WTC11 (cell line): ENCODE measurements around the gene INTS7.

ENCODE experiments used
- CREB1 ChIP-seq: sonication (generic); formaldehyde crosslinking; IDR thresholded peaks from 2 replicates; pipeline ENCODE4 v1.8.0; 2023; ENCODE audit warnings: mild to moderate bottlenecking, missing genetic modification reagents
- GRHL2 ChIP-seq: fragments of 250-450 bp; sonication (Bioruptor Pico); IDR thresholded peaks from 2 replicates; pipeline ENCODE4 v1.8.0; 2022; ENCODE audit warnings: mild to moderate bottlenecking, moderate library complexity; ENCODE audit not compliant: insufficient replicate concordance, severe bottlenecking
- RELA ChIP-seq: sonication (generic); formaldehyde crosslinking; IDR thresholded peaks from 2 replicates; pipeline ENCODE4 v1.8.1; 2022; ENCODE audit warnings: missing genetic modification reagents, mild to moderate bottlenecking, borderline replicate concordance
- TF ChIP-seq, protein P1 (sequence below): sonication (generic); formaldehyde crosslinking; IDR thresholded peaks from 2 replicates; pipeline ENCODE4 v1.8.0; 2023; ENCODE audit warnings: missing genetic modification reagents
- TF ChIP-seq, protein P2 (sequence below): sonication (generic); formaldehyde crosslinking; IDR thresholded peaks from 2 replicates; pipeline ENCODE4 v1.8.1; 2023; ENCODE audit warnings: mild to moderate bottlenecking, missing genetic modification reagents
- TF ChIP-seq, protein P3 (sequence below): sonication (generic); formaldehyde crosslinking; IDR thresholded peaks from 2 replicates; pipeline ENCODE4 v1.8.0; 2023; ENCODE audit warnings: mild to moderate bottlenecking, missing genetic modification reagents
- TF ChIP-seq, protein P4 (sequence below): sonication (generic); formaldehyde crosslinking; IDR thresholded peaks from 2 replicates; pipeline ENCODE4 v1.8.1; 2022; ENCODE audit warnings: mild to moderate bottlenecking, moderate library complexity, missing genetic modification reagents

DNA sequence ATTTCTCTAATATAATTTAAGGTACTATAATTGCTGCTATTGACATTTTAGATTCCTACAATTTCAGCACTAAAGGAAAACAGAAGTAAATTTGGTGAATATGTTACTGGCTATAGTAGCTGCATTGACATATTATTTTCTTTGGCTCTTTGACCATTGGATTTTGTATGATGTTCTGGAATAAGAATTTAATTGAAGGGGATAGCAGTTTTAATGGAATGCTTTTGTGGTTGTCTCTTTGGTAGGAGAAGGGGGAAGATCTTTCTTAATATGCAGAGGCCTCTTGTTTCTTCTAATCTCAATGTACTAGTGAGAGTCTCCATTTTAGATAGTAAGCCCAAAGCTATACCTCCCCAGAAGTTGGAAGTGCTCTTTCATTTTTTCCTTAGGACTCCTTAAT is 7.1 kb upstream of the INTS7 start:
- TF ChIP-seq CREB1 (CRISPR knock-in tag) (no peak), GRHL2 (CRISPR knock-in tag) (no peak), RELA (CRISPR knock-in tag) (no peak)
- TF ChIP-seq, protein P1, sequence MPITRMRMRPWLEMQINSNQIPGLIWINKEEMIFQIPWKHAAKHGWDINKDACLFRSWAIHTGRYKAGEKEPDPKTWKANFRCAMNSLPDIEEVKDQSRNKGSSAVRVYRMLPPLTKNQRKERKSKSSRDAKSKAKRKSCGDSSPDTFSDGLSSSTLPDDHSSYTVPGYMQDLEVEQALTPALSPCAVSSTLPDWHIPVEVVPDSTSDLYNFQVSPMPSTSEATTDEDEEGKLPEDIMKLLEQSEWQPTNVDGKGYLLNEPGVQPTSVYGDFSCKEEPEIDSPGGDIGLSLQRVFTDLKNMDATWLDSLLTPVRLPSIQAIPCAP (CRISPR knock-in tag): no peak
- TF ChIP-seq, protein P2, sequence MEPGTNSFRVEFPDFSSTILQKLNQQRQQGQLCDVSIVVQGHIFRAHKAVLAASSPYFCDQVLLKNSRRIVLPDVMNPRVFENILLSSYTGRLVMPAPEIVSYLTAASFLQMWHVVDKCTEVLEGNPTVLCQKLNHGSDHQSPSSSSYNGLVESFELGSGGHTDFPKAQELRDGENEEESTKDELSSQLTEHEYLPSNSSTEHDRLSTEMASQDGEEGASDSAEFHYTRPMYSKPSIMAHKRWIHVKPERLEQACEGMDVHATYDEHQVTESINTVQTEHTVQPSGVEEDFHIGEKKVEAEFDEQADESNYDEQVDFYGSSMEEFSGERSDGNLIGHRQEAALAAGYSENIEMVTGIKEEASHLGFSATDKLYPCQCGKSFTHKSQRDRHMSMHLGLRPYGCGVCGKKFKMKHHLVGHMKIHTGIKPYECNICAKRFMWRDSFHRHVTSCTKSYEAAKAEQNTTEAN (CRISPR knock-in tag): no peak
- TF ChIP-seq, protein P3, sequence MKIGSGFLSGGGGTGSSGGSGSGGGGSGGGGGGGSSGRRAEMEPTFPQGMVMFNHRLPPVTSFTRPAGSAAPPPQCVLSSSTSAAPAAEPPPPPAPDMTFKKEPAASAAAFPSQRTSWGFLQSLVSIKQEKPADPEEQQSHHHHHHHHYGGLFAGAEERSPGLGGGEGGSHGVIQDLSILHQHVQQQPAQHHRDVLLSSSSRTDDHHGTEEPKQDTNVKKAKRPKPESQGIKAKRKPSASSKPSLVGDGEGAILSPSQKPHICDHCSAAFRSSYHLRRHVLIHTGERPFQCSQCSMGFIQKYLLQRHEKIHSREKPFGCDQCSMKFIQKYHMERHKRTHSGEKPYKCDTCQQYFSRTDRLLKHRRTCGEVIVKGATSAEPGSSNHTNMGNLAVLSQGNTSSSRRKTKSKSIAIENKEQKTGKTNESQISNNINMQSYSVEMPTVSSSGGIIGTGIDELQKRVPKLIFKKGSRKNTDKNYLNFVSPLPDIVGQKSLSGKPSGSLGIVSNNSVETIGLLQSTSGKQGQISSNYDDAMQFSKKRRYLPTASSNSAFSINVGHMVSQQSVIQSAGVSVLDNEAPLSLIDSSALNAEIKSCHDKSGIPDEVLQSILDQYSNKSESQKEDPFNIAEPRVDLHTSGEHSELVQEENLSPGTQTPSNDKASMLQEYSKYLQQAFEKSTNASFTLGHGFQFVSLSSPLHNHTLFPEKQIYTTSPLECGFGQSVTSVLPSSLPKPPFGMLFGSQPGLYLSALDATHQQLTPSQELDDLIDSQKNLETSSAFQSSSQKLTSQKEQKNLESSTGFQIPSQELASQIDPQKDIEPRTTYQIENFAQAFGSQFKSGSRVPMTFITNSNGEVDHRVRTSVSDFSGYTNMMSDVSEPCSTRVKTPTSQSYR (CRISPR knock-in tag): no peak
- TF ChIP-seq, protein P4, sequence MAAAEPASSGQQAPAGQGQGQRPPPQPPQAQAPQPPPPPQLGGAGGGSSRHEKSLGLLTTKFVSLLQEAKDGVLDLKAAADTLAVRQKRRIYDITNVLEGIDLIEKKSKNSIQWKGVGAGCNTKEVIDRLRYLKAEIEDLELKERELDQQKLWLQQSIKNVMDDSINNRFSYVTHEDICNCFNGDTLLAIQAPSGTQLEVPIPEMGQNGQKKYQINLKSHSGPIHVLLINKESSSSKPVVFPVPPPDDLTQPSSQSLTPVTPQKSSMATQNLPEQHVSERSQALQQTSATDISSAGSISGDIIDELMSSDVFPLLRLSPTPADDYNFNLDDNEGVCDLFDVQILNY (CRISPR knock-in tag): no peak
